Lower lobe of right lung (tissue), 2 donors: ENCODE results near the gene SEMA3E. TPM values are rescaled to one million over a fixed set of nuclear protein-coding genes. Genes with fewer than 3 reads are reported as not detected.
A peak's percentile ranks its signal among the peaks of the same experiment; 100 is the strongest.
"Not testable (repeated sequence)": the region's sequence is repeated elsewhere in the genome, so short reads cannot be mapped to it uniquely, and the experiment has no call there.

Source experiments
- ATAC-seq, 2 donors: fragments of 200-7000 bp; cut with Tn5 transposase; one replicate each; pipeline ENCODE4 v1.9.1; 2020 to 2022; ENCODE audit warnings: mild to moderate bottlenecking in 2 of 2, moderate library complexity in 2 of 2
- DNase-seq: peaks from one replicate; pipeline ENCODE4 v3.0.0-alpha.2; 2020
- H3K27ac ChIP-seq: fragments of 200-600 bp; one replicate; pipeline ENCODE4 v1.8.0; 2022
- H3K27me3 ChIP-seq: fragments of 200-600 bp; one replicate; pipeline ENCODE4 v1.8.0; 2022; ENCODE audit warnings: low read depth
- H3K36me3 ChIP-seq: fragments of 200-600 bp; one replicate; pipeline ENCODE4 v1.8.0; 2022; ENCODE audit warnings: mild to moderate bottlenecking
- H3K4me1 ChIP-seq: fragments of 200-600 bp; one replicate; pipeline ENCODE4 v1.8.0; 2022
- H3K4me3 ChIP-seq: fragments of 200-600 bp; one replicate; pipeline ENCODE4 v1.8.0; 2022; ENCODE audit warnings: mild to moderate bottlenecking
- H3K9me3 ChIP-seq: fragments of 200-600 bp; one replicate; pipeline ENCODE4 v1.8.0; 2022
- intact Hi-C: fragments of 100-400 bp; cut with DNase I; formaldehyde crosslinking; loops from one replicate; pipeline ENCODE4 v1.11.0; 2022
- total RNA-seq: library from RNA; stranded (reverse); fragmentation: NEBNext Ultra II Directional; extraction: Animal tissue kit (Norgen Biotek cat#: 25700); gene quantifications from one replicate; pipeline ENCODE4 v1.2.1, GENCODE V29; 2021
- TF ChIP-seq, protein P1 (sequence below): fragments of 200-600 bp; IDR thresholded peaks from one replicate; pipeline ENCODE4 v1.8.0; 2022; ENCODE audit warnings: antibody characterized with exemption, mild to moderate bottlenecking
- donor health status: DM: no; HTN: yes; CAD: no; lungs with severe emphysema.

Gene SEMA3E
- total RNA-seq, 1 donor from 2014 or later, result 8.8 TPM

- Histone ChIP-seq H3K4me3 (no peak overlapping the region), H3K36me3 (no peaks in the 10 kb centered on the region), H3K9me3 (no peaks in the 10 kb centered on the region), H3K27me3 (no peaks in the 10 kb centered on the region), H3K4me1 (no peaks in the 10 kb centered on the region), H3K27ac (no peak overlapping the region)
- intact Hi-C loops, result no loop called here
- no peak for DNase-seq
- TF ChIP-seq, protein P1, sequence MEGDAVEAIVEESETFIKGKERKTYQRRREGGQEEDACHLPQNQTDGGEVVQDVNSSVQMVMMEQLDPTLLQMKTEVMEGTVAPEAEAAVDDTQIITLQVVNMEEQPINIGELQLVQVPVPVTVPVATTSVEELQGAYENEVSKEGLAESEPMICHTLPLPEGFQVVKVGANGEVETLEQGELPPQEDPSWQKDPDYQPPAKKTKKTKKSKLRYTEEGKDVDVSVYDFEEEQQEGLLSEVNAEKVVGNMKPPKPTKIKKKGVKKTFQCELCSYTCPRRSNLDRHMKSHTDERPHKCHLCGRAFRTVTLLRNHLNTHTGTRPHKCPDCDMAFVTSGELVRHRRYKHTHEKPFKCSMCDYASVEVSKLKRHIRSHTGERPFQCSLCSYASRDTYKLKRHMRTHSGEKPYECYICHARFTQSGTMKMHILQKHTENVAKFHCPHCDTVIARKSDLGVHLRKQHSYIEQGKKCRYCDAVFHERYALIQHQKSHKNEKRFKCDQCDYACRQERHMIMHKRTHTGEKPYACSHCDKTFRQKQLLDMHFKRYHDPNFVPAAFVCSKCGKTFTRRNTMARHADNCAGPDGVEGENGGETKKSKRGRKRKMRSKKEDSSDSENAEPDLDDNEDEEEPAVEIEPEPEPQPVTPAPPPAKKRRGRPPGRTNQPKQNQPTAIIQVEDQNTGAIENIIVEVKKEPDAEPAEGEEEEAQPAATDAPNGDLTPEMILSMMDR, result no peak
- peak; percentile 46 to 53 for ATAC-seq
These were observed 28.4 kb upstream of the SEMA3E start for GRCh38 chr7:83677180-83677866.

DNA sequence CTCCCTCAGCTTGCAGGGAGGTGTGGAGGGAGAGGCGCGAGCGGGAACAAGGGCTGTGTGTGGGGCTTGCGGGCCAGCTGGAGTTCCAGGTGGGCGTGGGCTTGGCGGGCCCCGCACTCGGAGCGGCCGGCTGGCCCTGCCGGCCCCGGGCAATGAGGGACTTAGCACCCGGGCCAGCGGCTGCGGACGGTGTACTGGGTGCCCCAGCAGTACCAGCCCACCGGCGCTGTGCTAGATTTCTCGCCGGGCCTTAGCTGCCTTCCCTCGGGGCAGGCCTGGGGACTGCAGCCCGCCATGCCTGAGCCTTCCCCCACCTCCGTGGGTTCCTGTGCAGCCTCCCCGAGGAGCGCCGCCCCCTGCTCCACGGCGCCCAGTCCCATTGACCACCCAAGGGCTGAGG lies 24.4 kb upstream of the SEMA3E start:
- H3K27ac ChIP-seq, ATAC-seq, H3K4me3 ChIP-seq, DNase-seq, H3K36me3 ChIP-seq, H3K9me3 ChIP-seq, H3K4me1 ChIP-seq, H3K27me3 ChIP-seq, intact Hi-C loops: not testable (repeated sequence)

DNA sequence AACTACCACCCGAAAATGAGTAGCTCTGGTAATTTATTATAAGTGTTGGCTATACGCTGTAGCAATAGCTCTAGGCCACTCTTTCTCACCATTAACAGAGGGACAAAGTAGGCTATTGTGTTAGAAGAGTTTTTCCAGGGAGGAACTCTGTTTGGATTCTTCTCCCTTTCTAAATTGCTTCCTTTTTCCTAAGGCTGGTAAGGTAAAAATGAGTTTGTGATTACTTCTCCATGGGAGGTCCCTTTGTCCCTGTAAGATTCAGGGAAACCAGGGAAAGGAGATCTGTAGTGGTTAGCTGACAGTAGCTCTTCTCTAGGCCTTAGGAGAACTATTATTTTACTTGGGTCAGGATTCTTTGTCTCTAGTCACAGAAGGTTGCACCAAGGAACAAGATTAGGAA lies 23.2 kb upstream of the SEMA3E start:
- DNase-seq (no peak), ATAC-seq (no peak)
- intact Hi-C loops, result no loop called here

DNA sequence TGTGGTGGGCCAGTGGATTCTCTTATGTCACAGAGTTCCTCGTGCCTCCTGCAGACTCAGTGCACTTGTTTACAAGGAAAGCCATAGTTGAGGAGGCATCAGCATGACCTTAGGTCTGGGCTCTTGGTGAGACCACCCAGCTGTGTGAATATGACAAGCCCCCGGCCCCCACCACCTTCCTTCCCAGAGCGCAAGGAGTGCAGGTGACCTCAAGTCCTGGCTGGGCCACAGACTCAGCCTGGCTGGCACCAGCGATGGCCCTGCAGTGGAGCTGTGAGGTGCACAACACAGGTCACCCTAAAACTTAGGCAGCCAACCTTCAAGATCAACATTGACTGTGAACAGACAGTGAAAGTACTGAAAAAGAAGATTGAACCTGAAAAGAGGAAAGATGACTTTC lies 14.2 kb upstream of the SEMA3E start:
- H3K4me1 ChIP-seq, result no peaks in the 10 kb centered on the region
- no peak overlapping the region for H3K4me3 ChIP-seq
- H3K9me3 ChIP-seq, result no peaks in the 10 kb centered on the region
- DNase-seq, result no peak
- no peak overlapping the region for H3K27ac ChIP-seq
- TF ChIP-seq, protein P1, result no peak
- intact Hi-C loops, result no loop called here
- H3K36me3 ChIP-seq, result no peaks in the 10 kb centered on the region
- H3K27me3 ChIP-seq, result no peaks in the 10 kb centered on the region
- no peak for ATAC-seq

More for the DNA sequence above, 23.2 kb upstream of the SEMA3E start:
- H3K4me1 ChIP-seq, result no peaks in the 10 kb centered on the region
- no peaks in the 10 kb centered on the region for H3K36me3 ChIP-seq
- no peaks in the 10 kb centered on the region for H3K27me3 ChIP-seq
- H3K4me3 ChIP-seq, result no peak overlapping the region
- H3K27ac ChIP-seq, result no peak overlapping the region
- TF ChIP-seq, protein P1, result no peak
- no peaks in the 10 kb centered on the region for H3K9me3 ChIP-seq

- Histone ChIP-seq H3K36me3 (no peaks in the 10 kb centered on the region), H3K4me3 (no peak overlapping the region), H3K27ac (no peak overlapping the region), H3K4me1 (no peaks in the 10 kb centered on the region), H3K9me3 (no peaks in the 10 kb centered on the region), H3K27me3 (no peaks in the 10 kb centered on the region)
- TF ChIP-seq, protein P1, result no peak
- DNase-seq (no peak), ATAC-seq (no peak)
- intact Hi-C loops, result loop anchor here (10.0 kb wide), 1 partner anchor 243 kb away; no protein-coding TSS in a partner anchor
These were observed 9.2 kb upstream of the SEMA3E start for GRCh38 chr7:83658126-83658525.

DNA sequence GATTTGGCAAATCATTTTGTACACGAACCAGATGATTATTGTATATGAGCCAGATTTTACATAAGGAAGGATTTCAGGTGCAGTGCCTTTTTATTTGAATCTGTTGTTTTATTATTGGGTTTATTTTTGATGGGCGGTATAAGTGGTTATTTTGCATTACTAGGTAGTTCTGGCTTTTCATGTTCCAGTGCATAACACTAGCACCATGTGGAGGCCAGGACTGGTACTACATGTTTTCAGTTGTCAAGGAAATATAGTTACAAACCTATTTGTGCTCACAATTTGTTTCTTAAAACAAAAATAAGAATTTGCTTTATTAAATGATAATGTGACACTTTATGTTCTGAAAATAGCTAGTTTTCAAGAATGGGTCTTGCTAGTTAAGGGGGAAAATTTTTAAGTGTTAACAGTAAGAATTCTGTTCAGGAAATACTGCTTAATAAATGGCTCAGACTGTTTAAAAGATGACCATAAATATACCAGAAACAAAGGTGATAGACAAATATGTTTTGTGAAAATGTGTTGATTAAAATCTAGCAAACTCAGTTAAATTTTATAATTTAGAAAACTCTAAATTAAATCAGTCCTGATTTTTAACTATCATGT lies 7.1 kb upstream of the SEMA3E start:
- no peaks in the 10 kb centered on the region for H3K4me1 ChIP-seq
- H3K27me3 ChIP-seq, result no peaks in the 10 kb centered on the region
- H3K4me3 ChIP-seq, result no peak overlapping the region
- ATAC-seq, result peak; percentile 61 to 72
- intact Hi-C loops, result loop anchor here (10.0 kb wide), 1 partner anchor 241 kb away; no protein-coding TSS in a partner anchor
- no peak for DNase-seq
- no peaks in the 10 kb centered on the region for H3K9me3 ChIP-seq
- TF ChIP-seq, protein P1, result peak; percentile 53
- no peaks in the 10 kb centered on the region for H3K36me3 ChIP-seq
- no peak overlapping the region for H3K27ac ChIP-seq
